T1000 (cell line): ENCODE results near the gene CDS2.

Experiments used
- DNase-seq: peaks from one replicate; lab custom pipeline; 2025; ENCODE audit warnings: mixed read lengths; lab: John Stamatoyannopoulos, UW

CDS2 gene

DNA sequence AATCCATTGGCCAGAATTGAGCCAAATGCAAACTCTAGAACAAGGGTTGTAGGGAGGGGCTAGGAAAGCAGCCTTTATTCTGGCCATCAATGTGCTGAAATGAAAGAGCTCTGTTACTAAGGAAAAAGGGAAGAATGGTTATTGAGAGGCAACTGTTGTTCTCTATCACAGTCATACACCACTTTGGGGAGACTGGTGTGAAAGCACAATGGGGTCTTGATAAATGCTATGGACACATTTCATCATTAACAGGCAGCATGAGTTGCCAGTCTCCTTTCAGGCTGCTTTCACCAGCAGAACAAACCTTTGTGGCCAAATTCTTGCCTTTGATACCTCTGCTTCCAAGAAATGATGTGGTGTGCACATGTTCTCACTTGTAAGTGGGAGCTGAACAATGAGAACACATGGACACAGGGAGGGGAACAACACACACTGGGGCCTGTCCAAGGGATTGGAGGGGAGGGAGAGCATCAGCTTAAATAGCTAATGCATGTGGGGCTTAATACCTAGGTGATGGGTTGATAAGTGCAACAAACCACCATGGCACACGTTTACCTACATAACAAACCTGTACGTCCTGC is 86.2 kb downstream of the CDS2 start:
- DNase-seq = no peak

DNA sequence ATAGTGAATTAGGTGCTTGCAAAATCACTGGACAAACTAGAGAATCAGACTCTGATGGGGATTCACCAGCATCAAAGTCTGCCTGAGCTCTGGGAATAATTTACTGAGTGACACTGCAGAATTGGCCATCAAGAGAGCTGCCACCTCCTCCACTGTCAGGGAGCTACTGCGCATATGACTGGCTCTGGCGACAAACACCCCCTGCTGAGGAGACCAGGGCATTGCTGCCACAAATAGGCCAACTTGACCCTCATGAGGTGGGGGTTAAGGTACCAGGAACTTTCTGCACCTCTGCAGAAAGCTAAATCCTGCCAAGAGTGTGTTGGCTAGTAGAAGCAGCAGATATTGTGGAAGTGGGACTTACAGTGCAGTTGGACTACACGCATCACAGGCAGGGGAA is 88.0 kb downstream of the CDS2 start:
- DNase-seq = no peak

DNA sequence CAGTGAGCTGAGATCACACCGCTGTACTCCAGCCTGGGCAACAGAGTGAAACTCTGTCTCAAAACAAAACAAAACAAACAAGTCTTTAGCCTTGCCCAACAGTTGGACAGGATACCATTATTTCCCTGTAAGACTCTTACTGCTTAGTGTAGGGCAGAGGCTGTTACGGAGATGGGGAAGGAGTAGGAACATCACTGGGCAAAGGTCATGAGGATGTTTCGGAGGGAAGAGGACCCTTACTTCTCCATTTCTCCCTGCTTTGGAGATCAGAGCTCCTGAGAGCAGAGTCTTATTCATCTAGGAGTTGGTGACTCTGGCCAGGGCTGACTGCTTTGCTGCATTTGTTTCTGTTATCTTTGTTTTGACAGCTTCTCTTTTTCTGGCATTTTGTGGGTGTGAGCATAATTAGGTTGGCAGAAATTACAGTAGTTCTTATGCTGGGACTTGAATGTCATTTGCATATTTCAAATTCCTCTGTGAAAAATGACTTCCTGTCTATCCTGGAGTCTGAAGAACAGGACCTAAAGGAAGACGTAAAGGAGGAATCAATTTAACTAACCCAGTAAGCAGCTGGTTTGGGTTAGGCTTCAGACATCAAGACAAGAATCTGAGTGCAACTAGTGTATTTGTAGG is 89.0 kb downstream of the CDS2 start:
- DNase-seq = no peak

DNA sequence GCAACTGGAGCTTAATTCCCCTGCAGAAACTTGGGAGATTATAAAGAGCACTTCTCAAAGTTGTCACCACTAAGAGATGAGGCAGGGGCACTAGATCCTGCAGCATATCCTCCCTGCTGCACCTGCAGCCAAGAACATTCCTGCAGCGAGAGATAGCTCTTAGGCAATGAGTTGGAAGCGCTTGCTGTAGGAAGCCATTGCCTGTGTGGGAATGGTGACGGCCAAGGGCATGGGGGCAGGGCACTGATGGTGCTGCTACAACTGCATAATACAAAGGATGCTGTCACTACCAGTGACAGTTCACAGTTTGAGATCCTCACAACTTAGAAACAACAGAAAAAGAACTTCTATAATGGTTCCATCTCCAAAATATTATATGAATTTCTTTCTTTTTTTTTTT is 89.9 kb downstream of the CDS2 start:
- no peak for DNase-seq

DNA sequence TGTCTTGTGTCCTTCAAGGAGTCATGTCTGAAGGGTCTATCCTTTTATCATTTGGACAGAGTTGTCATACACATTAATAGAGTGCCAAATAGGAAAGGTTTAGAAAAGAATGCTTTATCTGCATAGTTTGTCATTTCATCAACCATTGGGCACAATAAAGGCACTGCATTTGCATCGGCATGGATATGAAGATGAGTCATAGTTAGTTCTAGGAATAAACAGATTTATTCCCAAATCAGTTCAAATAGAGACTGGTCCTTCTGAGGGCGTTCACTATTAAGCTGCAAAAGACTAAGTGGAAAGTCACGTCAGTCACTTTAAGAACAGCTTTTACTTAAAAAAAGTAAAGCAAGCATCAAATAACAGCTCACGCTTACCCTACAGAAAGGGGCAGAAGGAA is 90.8 kb downstream of the CDS2 start:
- no peak for DNase-seq

DNA sequence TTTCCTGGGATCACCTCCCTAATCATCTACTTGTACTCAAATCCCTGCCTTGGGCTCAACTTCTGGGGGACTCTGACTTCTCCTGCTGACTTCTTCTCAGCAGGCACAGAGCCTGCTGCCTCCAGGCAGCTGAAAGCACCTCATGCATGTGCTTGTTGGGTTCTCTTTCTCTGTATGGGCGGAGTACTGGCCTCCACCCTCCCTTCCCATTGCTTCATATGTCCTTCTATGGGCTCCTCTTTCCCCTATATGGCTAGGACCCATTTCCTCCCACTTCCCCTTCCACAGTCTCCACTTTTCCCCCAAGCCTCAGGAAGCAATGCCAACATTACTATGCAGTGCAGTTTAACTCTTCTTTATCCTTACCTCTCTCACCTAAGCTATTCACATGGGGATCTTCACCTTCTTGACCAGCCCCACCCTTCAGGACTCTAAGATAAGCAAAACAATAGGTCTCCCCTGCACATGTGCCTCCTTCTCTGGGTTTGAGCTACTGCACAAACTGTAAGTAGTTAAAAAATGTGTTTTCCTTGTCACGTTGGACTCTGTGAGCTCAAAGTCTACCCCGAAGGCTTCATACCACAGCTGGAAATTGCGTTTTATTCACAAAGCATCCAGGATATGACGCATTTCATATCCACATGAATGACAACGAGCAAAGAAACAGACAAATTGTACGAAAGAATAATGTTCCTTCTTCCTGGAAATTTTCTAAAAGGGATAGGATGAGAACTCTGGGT is 93.7 kb downstream of the CDS2 start:
- no peak for DNase-seq

DNA sequence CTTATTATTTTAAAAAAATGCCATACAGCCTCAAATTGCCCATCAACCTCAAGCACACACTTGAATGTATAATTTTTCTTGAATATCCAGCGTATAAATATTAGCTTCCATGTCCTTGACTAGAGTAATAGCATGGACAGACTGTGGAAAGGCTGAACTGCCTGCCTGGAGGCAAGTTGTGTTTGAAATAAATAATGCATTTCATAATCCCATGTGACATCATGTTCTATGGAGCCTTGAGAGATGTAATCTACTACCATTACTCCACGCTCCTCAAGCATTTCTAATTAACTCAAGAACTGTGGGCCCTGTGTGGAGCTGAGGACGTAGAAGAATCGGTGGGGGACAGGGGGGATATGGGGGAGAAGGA is 94.2 kb downstream of the CDS2 start:
- no peak for DNase-seq

DNA sequence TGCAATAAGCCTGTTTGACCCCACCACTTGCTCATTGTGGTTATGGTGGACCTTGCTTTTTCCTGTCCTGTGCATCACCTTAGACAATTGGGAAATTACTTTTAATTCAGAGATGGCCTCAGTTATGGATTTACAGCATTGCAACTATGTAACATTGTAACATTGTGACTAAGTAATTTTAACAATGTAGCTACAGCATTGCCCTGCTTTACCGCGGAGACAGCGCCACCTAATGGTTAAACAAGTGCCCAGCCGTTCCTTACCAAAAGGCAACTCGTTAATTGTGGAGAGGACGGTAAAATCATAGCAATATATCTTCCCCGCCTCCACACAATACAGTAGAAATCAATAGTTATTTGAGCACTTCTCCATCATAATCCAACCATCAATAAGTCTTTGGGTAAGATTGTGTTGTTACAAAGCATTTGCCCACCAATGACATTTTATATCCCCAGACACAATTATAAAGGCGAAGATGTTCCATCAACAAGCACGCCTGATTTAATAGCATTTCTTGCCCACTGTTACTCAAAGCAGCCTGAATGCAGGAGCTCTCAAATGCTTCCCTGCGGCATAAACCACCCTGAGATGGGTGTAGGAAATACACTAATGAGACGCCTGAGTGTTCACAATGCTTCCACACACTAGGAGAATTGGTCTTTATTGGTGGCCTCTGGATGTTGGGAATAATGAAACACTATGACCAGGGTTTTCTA is 96.3 kb downstream of the CDS2 start:
- no peak for DNase-seq

DNA sequence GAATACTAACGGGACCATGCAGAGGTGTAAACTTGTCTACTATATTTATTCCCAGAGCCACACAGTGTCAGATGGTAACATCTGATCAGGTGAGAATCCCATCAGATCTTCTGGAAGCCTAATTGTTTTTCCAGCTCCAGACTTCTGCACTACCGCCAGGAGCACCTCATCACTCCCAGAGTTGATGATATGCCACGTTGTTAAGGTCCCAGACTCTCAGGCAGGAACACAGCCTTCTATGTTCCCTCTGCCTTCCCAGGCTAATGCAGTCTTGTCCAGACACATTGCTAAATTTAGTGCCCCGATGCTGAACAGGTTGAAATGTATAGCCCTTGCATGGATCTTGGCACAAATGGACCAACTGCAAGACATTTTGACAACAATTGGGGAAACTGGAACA is 103.7 kb downstream of the CDS2 start:
- DNase-seq = no peak

DNA sequence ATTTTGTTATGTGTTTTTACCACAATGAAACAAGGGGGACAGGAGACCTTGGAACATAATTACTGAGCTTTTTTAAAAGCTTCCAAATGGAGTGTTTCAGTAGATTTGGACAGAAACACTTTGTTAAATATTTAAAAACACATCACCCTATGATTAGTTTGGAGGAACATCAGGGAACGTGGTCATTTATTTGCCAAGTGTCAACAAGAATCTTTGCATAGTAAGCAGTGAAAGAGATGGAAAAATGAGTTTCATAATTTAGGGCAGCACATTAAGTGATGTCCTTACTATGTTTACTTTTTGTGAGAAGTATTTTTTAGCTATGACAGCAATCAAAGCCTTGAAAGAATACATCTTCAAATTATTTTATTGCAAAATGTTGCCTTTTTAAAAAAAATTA is 107.3 kb downstream of the CDS2 start:
- no peak for DNase-seq

DNA sequence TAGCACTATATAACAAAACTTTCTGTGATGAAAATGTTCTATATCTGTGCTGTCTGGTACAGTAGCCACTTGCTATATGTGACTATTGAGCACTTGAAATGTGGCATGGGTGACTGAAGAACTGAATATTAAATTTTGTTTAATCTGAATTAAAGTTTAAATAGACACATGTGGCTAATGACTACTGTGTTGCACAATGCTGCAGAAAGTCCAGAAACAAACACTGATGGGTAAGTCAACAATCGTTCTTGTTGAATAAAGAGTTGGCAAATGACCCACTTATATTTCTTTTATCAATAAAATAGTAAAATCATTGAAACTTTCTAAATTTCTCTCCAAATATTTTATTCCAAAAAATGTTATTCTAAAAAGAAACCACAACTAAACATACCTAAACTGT is 108.2 kb downstream of the CDS2 start:
- no peak for DNase-seq
